ENCODE measurements around the gene KLF2.

DNA sequence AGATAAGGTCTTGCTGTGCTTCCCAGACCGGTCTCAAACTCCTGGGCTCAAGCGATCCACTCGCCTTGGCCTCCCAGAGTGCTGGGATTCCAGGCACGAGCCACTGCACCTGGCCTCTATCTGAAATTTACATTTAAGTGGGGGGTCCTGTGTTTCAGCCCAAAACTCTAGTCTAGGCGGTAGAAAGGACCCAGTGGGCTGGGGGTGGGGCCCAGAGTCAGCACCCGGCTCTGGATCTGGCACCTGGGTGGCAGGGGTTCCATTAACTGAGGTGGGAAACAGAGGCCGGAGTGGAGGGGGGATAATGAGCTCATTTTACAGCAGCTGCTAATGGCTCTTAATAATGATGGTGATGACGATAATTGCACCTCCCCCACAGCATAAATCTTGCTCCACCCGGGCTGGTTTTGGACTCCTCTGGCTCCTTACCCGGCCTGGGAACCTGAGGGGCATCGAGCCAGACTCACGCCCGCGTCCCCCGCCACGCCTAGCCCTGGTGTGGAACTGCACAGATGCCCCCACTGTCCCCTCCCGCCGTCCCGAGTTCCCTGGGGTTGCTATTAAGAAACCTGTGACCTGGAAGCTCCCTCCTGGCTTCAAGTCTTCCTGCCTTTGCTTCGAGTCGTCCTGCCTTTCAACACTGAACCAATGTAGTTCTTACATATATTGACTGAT lies 17.8 kb upstream of the KLF2 start:
- TF ChIP-seq POLR2A (IDR thresholded peaks at IDR 0.05; ENCODE audit: low read depth, low read length): no peak
- no peak for TF ChIP-seq TAF1 (IDR thresholded peaks at IDR 0.05; ENCODE audit: low read depth, low read length)
- no peak for TF ChIP-seq POLR2AphosphoS5 (IDR thresholded peaks at IDR 0.05; ENCODE audit: low read depth, low read length)
